ENCODE results near the gene OSGIN1.

DNA sequence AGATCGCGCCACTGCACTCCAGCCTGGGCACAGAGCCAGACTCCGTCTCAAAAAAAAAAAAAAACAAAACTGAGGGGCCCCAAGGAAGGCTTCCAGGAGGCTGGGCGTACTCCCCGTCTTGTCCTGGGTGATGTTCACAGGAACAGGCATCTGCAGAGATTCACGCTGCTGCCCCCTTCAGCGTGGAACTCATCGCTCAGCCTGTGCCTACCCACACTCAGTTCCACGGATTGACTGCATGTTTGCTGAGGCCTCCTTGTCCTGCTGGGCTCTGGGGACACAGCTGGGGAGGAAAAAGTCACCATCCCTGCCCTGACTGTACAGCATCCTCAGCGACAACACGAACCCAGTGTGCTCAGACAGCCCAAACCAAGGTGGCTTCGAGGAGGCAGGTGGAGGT is 12.9 kb upstream of the OSGIN1 start:
- TF ChIP-seq, protein P1, sequence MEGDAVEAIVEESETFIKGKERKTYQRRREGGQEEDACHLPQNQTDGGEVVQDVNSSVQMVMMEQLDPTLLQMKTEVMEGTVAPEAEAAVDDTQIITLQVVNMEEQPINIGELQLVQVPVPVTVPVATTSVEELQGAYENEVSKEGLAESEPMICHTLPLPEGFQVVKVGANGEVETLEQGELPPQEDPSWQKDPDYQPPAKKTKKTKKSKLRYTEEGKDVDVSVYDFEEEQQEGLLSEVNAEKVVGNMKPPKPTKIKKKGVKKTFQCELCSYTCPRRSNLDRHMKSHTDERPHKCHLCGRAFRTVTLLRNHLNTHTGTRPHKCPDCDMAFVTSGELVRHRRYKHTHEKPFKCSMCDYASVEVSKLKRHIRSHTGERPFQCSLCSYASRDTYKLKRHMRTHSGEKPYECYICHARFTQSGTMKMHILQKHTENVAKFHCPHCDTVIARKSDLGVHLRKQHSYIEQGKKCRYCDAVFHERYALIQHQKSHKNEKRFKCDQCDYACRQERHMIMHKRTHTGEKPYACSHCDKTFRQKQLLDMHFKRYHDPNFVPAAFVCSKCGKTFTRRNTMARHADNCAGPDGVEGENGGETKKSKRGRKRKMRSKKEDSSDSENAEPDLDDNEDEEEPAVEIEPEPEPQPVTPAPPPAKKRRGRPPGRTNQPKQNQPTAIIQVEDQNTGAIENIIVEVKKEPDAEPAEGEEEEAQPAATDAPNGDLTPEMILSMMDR (IDR thresholded peaks at IDR 0.05; ENCODE audit: low read depth, low read length, poor library complexity, severe bottlenecking): no peak
- no peak for TF ChIP-seq EZH2phosphoT487 (IDR thresholded peaks at IDR 0.05; ENCODE audit: borderline replicate concordance, low read length)
